Type B pancreatic cell (in vitro differentiated cells): ENCODE data around the gene MAGT1. TPM values are rescaled to one million over a fixed set of nuclear protein-coding genes. Genes with fewer than 3 reads are reported as not detected.
"Not testable (repeated sequence)": the region's sequence is repeated elsewhere in the genome, so short reads cannot be mapped to it uniquely, and the experiment has no call there.

Source experiments
- DNase-seq: peaks from one replicate; pipeline ENCODE4 v3.0.0; 2021; ENCODE audit warnings: mixed read lengths; ENCODE audit not compliant: unreplicated experiment; ENCODE audit errors: extremely low spot score
- H3K27ac Mint-ChIP-seq: 2 replicates; pipeline ENCODE4 v1.8.0; 2021; ENCODE audit warnings: mild to moderate bottlenecking, mixed read lengths
- H3K27me3 Mint-ChIP-seq: 2 replicates; pipeline ENCODE4 v1.8.0; 2021; ENCODE audit warnings: mixed read lengths
- H3K36me3 Mint-ChIP-seq: 2 replicates; pipeline ENCODE4 v1.8.0; 2021; ENCODE audit warnings: mixed read lengths
- H3K4me1 Mint-ChIP-seq: one replicate; pipeline ENCODE4 v1.8.0; 2021; ENCODE audit warnings: mixed read lengths; ENCODE audit not compliant: unreplicated experiment
- H3K4me3 Mint-ChIP-seq: 2 replicates; pipeline ENCODE4 v1.8.0; 2021; ENCODE audit warnings: mild to moderate bottlenecking, mixed read lengths
- H3K9me3 Mint-ChIP-seq: 2 replicates; pipeline ENCODE4 v1.8.0; 2021; ENCODE audit warnings: mixed read lengths
- CTCF ChIP-seq: fragments of 200-600 bp; sonication (generic); conservative IDR thresholded peaks from 2 replicates; pipeline ENCODE4 v1.5.0; 2021; ENCODE audit warnings: antibody characterized with exemption, mild to moderate bottlenecking
- long read RNA-seq: library from polyadenylated mRNA; unstranded; transcript quantifications from one replicate; pipeline ENCODE4 v2.0.0, GENCODE V29; 2020
- total RNA-seq: library from RNA; stranded (reverse); gene quantifications from 2 replicates; pipeline ENCODE4 v1.2.1, GENCODE V29; 2021; ENCODE audit warnings: low replicate concordance

Gene MAGT1
- 57.8 and 59.5 TPM in 2 replicates for total RNA-seq
- long read RNA-seq, full-length matches to known transcripts = 32 of 66 reads
- long read RNA-seq, partial matches to known transcripts = 3 of 66 reads
- long read RNA-seq, other reads (novel, unspliced or antisense) = 31 of 66 reads

GRCh38 chrX:77894921-77895886 is at the start of gene MAGT1:
TSS of gene MAGT1 (minus strand) at chrX:77895435. CDS start at chrX:77895410, 25 bp downstream.
- Mint-ChIP-seq H3K36me3 (no peaks in the 10 kb centered on the region), H3K4me3 (peak within 1 kb of the TSS; percentile 91), H3K27me3 (no peaks in the 10 kb centered on the region), H3K4me1 (no peaks in the 10 kb centered on the region), H3K9me3 (no peaks in the 10 kb centered on the region), H3K27ac (peak within 1 kb of the TSS; percentile 98)
- no peak for TF ChIP-seq CTCF
- peak; percentile 84 for DNase-seq

GRCh38 chrX:77945031-77945430 is 49.8 kb upstream of the MAGT1 start:
- DNase-seq, H3K4me1 Mint-ChIP-seq, H3K4me3 Mint-ChIP-seq, H3K36me3 Mint-ChIP-seq, H3K27ac Mint-ChIP-seq, H3K9me3 Mint-ChIP-seq, H3K27me3 Mint-ChIP-seq: not testable (repeated sequence)

- H3K36me3 Mint-ChIP-seq = no peaks in the 10 kb centered on the region
These were observed 42.9 kb upstream of the MAGT1 start for GRCh38 chrX:77938083-77938680.

GRCh38 chrX:77937291-77937690 is 42.1 kb upstream of the MAGT1 start:
- TF ChIP-seq CTCF = no peak
- no peaks in the 10 kb centered on the region for H3K27me3 Mint-ChIP-seq
- H3K4me3 Mint-ChIP-seq = no peak overlapping the region
- no peak for DNase-seq
- H3K4me1 Mint-ChIP-seq = no peaks in the 10 kb centered on the region
- no peaks in the 10 kb centered on the region for H3K36me3 Mint-ChIP-seq
- H3K27ac Mint-ChIP-seq = no peak overlapping the region
- no peaks in the 10 kb centered on the region for H3K9me3 Mint-ChIP-seq

More at GRCh38 chrX:77938083-77938680, 42.9 kb upstream of the MAGT1 start:
- H3K4me3 Mint-ChIP-seq = no peak overlapping the region
- no peak overlapping the region for H3K27ac Mint-ChIP-seq
- H3K9me3 Mint-ChIP-seq = no peaks in the 10 kb centered on the region
- no peaks in the 10 kb centered on the region for H3K27me3 Mint-ChIP-seq
- TF ChIP-seq CTCF = no peak
- DNase-seq = no peak
- H3K4me1 Mint-ChIP-seq = no peaks in the 10 kb centered on the region

GRCh38 chrX:77936299-77936698 is 41.1 kb upstream of the MAGT1 start:
- no peaks in the 10 kb centered on the region for H3K4me1 Mint-ChIP-seq
- no peaks in the 10 kb centered on the region for H3K27me3 Mint-ChIP-seq
- H3K4me3 Mint-ChIP-seq = no peak overlapping the region
- H3K9me3 Mint-ChIP-seq = no peaks in the 10 kb centered on the region
- DNase-seq = no peak
- TF ChIP-seq CTCF = no peak
- no peaks in the 10 kb centered on the region for H3K36me3 Mint-ChIP-seq
- H3K27ac Mint-ChIP-seq = no peak overlapping the region

- H3K4me1 Mint-ChIP-seq = no peaks in the 10 kb centered on the region
- TF ChIP-seq CTCF = no peak
- H3K4me3 Mint-ChIP-seq = no peak overlapping the region
- H3K27me3 Mint-ChIP-seq = no peaks in the 10 kb centered on the region
- no peak for DNase-seq
- H3K36me3 Mint-ChIP-seq = no peaks in the 10 kb centered on the region
- H3K27ac Mint-ChIP-seq = no peak overlapping the region
- no peaks in the 10 kb centered on the region for H3K9me3 Mint-ChIP-seq
These were observed 40.7 kb upstream of the MAGT1 start for GRCh38 chrX:77935886-77936285.
